DMS 273 treated with DMSO at 0.1 percent for 48 hours (cell line): Measurements from ENCODE around the gene PLEKHA6.

Source experiments
- DNase-seq: peaks from one replicate; lab custom pipeline; 2025; lab: John Stamatoyannopoulos, UW

The PLEKHA6 gene

DNA sequence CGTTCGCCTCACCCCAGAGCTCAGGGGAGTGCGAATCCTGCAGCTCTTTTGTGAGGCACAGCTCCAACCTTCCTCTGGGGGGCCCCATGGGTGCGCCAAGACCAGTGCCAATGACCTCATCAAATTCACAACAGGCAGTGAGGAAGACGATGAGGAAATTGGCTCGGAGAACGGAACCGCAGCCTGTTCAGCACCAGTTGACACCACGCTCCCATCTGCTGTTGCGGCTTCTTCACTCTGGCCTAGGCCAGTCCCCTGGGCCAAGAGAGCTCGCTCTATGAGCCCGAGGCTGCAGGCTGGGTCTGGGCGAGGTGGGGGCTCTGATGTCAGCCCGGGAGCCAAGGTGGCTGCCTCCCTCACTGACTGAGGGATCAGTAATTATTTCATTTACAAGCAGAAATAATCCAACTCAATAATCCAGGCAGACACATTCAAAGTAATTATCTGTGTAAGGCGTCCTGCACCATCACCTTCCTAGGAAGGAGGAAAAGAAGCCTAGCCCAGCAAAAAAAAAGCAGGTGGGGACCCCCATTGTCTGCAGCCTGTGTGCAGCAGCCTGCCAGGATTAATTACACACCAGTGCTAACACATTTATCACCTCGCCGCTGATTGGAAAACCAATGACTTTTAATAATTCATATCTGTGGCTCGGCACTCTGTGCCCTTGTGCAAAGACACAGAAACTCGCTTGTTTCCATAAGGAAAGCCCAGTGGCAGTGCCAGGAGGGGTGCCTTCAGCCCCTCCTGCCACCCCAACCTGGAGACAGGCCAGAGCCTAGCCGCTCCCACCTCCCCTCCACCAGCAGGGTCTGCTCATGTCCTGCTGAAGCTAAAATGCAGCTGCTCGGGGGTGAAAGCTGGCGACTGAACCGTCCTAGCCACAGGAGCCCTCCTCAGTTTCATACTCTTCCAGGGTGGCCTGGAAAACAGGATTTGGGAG lies 1.9 kb downstream of the PLEKHA6 start:
- peak; percentile 15 for DNase-seq

DNA sequence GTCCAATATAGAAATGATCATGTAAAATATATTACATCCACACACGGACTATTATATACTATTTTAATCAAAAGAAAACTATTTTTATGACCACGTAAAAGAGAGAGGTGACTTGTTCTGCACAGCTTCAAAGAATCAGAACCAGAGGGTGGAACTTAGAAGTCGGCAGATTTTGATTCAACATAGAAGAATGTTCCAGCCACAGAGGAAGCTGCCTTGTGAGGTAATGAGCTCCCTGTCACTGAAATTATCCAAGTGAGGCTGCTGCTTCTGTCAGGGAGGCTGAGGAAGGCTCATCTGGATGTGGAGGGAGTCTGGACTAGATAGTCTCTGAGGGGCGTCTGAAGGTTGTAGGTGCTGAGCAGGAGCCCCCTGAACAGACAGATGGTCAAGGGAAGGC lies 2.7 kb downstream of the PLEKHA6 start:
- DNase-seq = no peak

DNA sequence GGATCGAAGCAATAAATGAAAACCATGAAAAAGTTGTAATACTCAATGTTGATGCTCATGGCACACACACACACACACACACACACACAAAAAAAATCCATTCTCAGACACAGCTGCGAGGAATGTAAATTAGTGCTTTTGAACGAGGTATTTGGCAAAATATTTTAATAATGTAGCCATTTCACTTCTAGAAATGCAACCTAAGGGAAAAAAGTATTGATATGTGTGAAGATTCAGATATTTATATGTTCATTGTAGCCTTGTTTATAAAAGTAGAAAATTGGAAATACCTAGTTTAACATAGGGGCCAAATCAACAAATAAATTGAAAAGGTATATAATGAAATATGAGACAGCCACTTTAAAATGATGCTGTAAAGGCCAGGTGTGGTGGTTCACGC lies 3.8 kb downstream of the PLEKHA6 start:
- no peak for DNase-seq

DNA sequence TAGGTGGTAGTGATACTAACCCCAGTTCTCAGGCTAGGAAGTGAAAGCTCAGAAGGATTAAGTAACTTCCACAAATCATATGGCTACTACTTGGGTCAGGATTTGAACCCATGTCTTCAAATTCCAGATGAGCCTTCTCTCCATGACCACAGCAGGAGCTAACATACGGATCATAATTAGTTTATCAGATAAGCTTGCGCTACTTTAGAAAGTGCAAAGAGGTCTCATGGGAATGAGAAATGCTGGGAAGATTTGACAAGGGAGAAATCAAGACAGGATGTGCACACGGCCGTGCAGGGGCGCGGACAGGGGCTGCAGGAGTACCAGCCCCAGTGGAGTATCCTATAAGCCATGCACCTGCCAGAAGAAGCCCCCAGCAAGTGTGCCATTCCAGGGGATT lies 5.2 kb downstream of the PLEKHA6 start:
- no peak for DNase-seq

DNA sequence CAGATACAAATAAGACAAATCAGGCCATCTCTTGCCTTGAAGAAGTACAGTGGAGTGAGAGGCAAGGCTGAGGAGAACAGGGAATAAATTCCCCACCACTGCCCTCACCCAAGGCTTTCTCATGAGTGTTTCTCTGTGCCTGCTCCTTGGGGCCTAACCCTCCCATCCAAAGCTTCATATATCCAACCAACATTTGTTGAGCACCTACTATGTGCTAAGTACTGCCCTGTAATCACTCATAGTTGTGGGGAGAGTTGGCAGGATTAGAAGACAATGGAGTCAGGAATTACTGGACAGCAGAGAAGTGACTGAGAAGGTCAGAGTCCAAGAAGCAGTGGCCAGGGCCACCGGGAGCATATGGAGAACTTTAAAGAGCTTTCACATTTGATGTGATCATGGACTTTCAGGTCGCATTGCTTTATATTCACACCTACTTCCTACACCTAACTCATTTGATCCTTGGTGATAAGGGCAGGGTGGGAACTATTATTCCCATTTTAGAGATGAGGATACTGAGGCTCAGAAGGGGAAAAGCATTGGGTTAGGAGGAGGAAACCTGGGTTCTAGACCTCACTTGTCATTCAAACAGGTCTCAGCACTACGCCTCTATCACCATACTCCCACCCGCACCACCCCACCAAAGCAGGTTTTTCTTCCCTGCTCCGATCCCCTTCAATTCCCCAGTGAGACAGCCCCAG lies 6.4 kb downstream of the PLEKHA6 start:
- no peak for DNase-seq

DNA sequence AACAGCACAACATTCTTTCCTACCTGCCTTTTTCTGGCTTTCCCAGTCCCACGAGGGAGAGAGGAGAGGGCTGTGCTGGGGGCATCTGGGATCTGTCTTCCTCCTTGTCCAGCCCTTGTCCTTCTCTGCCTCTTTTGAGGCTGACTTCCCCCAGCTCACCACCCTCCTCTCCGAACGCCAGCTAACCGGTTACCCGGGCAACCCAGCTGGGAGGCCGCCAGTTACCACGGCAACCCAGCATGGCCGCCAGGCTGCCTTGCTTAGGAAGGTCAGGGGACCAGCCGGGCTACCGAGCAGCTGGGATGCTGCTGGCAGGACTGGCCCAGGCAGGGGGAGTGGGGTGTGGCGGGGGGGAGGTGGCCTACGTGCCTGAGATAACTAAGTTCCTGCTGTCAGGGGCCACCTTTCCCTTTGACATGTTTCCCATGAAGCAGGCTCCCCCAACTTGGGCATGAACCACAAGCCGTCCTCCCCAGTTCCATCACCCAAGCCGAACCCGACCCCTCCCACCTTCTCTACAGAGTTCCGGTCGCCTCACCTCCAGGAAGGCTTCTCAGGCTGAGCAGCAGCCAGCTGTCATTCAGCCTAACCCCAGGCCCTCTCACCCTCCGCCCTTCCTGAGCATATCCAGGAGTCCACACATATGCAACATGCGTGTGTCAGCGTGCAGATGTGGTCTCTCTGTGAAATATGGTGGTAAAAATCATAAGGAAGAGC lies 8.7 kb downstream of the PLEKHA6 start:
- peak; percentile 48 for DNase-seq

DNA sequence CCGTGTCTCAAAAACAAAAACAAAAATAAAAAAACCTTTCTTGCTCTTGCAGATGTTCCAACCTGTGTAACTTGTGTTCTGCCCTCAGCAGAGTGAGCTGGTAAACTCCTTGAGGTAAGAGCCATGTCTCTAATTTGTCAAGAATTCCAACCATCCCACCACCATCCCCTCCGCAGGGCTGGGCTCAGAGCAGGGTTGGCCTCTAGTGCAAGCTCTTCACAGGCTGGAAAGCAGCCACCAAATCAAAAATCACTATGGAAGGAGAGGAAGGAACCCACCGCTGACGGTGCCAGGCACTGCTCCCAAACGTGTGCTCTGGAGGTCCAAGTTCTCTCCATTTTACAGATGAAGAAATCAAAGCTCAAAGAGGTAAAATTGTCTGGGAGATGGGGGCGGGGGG lies 9.4 kb downstream of the PLEKHA6 start:
- no peak for DNase-seq

DNA sequence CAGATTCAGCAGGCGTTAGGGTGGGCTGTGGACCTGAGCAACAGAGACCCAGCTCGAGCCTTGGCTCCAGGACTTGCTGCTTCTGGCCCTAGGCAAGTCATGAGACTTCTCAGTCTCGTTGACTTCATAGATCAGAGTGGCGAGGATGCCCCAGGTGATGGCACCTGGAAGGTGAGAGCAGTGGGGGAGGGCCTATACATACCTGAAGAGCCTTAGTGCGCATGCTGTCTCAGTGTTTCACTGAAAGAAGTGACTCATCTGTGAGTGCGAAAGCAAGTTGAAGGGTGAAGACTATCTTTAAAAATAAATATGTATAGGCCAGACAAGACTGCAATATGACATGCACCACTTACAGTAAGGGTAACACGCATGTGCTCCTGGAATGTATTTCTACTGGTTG lies 10.1 kb downstream of the PLEKHA6 start:
- DNase-seq = no peak

DNA sequence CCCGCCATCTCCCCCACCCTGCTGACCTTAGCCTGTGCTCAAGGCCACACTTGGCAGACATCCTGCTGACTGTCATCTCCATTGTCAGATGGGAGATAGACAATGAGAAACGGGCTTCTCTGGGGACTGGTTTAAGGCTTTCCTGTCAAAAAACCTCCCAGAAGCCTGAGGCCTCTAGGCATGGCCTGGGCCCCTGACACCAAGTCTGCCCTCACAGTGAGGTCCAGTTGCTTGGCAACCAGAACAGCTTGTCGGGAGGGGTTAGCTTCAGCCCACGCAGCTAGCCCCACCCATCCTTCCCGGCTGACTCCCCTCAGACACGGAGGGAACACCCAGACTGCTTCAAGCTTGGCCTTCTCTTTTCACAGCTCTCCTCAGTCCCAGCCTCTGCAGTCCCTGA lies 11.0 kb downstream of the PLEKHA6 start:
- peak; percentile 40 for DNase-seq

DNA sequence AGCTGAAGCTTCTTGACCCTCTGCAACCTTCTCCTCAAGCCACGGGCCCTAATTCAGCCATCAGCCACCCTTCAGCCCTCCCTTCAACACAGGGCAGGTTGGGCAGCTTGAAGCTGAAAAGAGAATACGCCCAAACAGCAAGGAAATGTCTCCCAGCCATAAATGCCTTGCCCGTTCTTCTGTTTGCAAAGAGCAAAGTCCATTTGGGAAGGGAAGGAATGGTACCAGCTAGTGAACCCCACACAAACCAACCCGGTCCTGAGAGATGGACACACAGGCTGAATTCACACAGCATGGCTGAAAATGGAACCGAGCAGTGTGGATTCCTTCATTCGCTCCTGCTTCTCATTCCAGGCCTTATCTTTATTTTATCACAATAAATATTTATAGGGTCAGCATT lies 11.5 kb downstream of the PLEKHA6 start:
- DNase-seq = no peak

DNA sequence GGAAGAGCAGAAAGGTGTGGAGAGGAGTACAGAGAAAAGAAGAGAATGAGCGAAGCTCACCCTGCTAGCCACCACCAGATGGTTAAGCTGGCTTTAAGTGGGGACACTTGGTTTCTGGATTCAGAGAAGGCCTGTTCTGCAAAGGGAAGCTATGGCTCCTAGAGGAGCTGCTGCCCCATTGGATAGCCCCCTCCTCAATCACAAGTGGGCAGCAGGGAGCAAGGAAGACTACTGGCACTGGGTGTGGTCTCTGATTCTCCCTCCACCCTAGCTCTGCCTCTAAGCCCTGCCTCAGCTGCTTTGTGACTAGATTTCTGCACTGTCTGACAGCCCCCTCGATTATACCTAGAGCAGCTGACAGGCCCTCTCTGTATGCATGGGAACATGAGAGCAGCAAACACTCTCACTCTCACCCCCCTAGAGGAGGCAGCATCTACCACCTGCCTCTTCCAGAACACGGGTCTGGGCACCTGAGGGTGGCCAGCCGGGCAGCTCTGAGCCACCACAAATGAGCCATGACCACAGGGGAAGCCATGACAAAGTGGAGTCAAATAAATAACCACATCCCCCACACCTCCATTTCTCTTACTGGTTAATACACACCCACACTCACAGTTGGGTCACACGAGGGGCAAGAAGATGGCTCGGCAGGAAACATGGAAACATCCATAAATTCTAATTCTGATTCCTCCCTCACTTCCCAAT lies 13.6 kb downstream of the PLEKHA6 start:
- DNase-seq = no peak

DNA sequence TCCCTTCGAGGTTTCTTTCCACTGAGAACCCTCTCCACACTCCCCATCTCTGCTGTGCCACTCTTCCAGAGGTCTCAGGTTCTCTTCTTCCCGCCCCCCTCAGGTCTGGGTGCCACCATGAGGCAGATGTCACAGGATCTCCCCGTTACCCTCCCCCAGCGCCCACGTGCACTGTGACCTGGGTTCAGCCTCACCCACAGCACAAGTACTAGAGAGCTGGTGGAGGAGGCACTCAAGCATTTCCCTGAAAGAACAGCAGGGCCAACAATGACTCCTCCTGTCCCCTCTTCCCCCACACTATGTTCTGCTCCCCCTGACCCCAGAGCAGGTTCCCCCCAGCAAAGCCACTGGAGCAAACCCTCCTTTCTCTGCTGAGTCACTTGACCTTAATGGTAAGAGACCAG lies 14.3 kb downstream of the PLEKHA6 start:
- no peak for DNase-seq

DNA sequence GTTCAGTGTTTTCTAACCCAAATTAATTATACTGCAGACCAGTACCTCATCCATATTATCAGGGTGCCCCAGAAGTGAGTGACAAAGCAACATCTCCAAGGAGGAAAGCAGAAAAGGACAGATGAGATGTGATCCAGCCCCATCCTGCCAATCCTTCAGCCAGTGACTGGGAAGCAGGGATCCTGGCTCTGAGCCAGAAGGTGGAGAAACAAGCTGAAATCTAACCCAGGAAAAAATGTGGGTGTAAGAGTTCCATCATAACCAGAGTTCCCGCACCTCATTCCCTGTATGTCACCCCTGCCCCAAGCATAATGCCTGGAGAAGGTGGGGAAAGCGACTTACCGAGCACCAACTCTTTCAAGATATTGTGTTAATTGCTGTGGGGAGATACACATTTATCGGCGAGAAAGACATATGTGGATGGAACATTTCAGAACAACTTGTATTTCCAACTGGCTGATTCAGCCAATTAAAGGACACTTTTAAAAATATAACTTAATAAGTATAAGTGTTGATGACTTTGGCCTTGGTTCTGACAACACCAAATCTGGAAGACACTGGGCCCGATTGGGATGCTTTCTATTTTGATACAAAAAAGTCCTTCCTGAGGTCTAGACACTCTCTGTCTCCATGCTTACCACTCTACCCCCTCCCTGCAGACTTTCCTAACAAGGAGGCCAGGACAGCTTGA lies 14.9 kb downstream of the PLEKHA6 start:
- DNase-seq = no peak

DNA sequence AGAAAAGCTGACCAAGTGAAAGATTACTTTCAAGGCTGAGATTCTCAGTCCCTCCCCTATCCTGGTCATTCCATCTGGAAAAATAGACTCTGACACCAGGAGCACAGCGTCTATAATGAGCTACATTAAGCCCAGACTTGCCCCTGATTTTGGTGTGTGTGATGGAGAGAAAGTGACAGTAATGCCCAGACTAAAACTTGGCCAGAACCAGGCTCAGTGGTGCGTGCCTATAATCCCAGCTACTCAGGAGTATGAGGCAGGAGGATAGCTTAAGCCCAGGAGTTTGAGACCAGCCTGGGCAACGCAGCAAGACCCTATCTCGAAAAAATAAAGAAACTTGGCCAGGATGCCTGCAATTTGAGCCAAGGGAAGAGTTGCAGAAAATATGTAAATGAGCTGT lies 15.9 kb downstream of the PLEKHA6 start:
- no peak for DNase-seq

DNA sequence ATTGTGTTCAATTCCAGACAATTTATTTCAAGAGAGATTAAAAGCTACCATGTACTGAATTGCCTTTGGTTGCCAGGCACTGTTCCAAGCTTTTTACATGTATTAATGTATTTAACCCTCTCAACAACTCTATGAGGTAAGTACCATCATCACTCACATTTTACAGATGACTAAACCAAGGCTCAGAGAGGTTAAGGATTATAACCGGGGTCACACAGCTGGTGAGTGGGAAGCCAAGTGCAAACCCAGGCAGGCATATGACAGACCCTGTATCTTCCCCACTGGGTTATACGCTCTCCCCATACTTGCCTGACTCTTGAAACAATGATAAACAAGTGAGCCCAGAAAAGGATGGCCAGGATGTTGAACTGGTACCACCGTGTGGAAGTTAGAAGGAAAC lies 16.5 kb downstream of the PLEKHA6 start:
- no peak for DNase-seq

DNA sequence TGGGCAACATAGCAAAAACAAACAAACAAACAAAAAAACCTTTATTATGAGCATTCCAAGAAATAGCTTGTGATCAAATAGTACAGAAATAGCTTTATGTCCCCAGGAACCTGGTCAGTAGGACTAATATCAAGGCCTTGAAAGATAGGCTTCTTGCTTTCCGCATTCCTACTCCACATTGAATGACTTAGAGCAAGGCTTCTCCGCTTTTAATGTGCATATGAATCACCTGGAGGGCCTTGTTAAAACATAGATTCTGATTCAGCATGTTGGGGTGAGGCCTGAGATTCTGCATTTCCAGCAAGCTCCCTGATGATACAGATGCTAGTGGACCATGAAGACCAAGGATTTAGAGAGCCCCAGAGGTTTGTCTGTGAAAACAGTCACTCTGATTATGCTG lies 17.4 kb downstream of the PLEKHA6 start:
- no peak for DNase-seq

DNA sequence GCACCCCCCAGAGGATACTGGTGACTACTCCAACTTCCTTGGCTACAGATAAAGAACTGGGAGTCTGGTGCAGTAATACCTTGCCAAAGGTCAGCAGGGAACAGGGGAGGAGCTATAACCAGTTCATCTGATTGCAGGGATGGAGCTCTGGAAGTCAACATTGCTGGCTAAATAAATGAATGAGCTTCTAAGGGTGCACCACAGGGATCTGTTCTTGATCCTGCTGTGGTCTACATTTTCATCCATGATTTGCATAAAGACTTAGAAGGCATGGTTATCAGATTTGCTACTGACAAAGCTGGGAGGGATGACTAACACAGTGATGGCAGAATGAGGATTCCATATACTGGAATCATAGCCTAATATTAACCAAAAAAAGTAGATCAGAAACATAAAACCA lies 18.3 kb downstream of the PLEKHA6 start:
- DNase-seq = no peak

DNA sequence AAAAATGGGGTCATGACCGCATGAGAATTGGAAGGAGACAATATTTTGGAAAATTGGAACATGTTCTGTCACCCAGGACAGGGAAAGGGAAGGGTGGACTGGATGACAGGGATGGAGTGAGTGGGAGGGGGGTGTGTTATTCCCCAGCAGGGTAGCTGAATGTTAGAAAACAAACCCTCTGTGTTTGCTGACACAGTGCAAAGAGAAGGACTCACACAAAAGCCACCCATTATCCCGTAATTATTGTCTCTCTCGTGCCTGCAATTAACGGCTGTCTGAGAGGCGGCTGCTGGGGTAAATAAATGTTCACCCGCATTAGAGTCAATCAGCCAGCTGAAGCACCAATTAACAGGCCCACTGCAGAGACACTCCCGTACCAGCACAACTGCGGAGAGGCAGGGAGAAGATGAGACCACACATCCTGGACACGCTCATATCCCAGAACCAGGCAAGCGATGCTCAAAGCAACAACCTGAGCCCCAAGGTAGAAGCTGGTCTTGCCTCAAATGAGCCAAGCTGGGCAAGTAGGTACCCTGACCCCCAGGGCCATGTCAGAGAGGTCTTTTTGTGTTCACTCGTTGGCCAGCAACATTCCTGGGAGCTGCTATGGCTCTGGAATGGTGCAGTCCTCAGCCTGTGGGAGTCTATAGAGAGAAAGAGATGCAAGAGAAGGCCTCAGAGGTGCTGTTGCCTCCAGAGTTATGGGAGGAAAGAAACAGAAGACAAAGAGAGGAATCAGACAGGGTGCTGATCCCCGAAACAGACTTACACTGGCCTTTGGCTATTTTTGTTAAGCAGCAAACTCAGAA lies 19.4 kb downstream of the PLEKHA6 start:
- no peak for DNase-seq

DNA sequence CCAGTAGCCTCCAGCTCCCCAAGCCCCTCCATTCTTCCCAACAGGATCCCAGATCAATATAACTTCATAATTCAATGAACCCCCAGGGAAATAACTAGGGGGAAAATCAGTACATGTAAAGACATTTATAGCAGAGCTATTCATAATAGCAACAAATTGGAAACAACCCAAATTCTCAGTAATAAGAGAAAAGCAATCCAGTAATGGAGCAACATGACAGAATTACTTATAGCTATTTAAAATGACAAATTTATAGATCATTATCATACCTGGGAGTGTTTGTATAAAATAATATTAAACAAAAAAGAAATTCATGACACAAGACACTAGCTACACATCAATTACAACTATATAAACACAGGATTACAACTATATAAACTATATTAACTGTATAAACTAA lies 20.2 kb downstream of the PLEKHA6 start:
- no peak for DNase-seq

DNA sequence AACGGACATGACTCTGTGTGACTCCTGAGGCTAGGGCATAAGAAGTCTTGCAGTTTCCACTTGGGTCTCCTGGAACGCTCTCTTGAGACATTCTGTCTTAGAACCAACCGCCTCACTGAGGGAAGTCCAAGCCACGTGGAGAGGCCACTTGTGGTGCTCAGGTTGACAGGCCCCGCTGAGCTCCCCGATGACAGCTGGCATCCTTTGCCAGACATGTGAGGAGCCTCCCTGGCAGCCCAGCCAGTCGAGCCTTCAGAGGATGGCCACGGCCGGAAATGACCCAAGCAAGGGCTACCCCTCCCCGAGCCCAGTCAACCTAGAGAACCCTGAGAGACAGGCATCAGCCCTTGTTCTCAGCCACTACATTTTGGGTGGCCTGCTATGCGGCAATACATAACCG lies 20.7 kb downstream of the PLEKHA6 start:
- no peak for DNase-seq

DNA sequence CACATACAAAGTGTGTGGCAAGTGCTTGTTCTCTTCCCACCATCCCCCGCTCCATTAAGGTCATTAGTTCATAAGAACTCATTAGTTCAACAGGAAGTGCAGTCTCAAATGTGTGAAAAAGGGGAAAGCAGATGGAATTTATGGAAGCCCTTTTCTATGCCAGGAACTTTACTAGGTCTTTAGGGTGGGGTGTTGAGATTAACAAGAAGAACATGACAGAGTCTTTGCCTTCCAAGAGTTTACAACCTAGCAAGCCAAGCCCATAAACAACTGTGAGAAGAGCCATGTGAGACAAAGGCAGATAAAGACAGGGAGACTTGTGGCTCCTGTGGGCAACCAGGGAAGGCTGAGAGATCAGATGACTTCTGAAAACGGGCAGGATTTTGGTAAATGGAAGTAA lies 21.4 kb downstream of the PLEKHA6 start:
- no peak for DNase-seq
